OCI-LY3 (cell line): Measurements from ENCODE around the gene GSS.

Experiments used
- EZH2phosphoT487 ChIP-seq: fragments of 200-600 bp; shearing (Covaris generic); IDR thresholded peaks from 2 replicates; pipeline ENCODE4 v1.6.1; 2018; ENCODE audit warnings: antibody characterized with exemption, mixed run types, low read depth
- TF ChIP-seq, protein P1 (sequence below): fragments of 200-600, 300-600 bp; sonication (generic); IDR thresholded peaks from 2 replicates; pipeline ENCODE4 v1.5.1; 2014; ENCODE audit warnings: antibody characterized with exemption, low read length, low read depth

DNA sequence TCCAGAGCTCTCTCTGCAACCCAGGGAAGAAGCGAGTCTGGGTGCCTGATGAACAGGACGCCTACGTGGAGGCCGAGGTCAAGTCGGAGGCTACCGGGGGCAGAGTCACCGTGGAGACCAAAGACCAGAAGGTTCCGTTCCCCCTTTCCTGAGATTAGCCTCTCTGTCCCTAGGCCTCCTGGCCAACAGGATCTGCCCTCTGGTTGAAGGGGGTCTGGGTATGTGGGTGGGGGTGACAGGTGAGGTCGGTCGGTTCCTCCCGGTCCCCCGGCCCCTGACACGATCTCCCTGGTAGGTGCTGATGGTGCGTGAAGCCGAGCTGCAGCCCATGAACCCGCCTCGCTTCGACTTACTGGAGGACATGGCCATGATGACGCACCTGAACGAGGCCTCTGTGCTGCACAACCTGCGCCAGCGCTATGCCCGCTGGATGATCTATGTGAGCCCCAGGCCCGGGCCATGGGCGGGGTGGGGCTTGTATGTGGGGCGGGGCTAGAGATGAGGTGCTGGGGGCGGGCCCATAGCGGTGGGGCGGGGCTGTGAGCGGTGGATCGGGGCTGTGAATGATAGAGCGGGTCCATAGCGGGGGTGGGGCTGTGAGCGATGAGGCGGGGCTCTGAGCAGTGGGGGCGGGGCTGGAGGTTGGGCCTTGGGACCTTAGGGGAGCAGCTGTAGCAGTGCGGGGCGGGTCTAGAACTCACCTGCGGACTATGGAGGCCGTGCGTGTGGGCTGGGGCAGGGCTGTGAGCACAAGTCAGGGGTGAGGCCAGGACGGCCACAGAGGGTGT, 24.0 kb upstream of the GSS start:
- TF ChIP-seq, protein P1, sequence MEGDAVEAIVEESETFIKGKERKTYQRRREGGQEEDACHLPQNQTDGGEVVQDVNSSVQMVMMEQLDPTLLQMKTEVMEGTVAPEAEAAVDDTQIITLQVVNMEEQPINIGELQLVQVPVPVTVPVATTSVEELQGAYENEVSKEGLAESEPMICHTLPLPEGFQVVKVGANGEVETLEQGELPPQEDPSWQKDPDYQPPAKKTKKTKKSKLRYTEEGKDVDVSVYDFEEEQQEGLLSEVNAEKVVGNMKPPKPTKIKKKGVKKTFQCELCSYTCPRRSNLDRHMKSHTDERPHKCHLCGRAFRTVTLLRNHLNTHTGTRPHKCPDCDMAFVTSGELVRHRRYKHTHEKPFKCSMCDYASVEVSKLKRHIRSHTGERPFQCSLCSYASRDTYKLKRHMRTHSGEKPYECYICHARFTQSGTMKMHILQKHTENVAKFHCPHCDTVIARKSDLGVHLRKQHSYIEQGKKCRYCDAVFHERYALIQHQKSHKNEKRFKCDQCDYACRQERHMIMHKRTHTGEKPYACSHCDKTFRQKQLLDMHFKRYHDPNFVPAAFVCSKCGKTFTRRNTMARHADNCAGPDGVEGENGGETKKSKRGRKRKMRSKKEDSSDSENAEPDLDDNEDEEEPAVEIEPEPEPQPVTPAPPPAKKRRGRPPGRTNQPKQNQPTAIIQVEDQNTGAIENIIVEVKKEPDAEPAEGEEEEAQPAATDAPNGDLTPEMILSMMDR: no peak
- no peak for TF ChIP-seq EZH2phosphoT487
